GM18505 (cell line): Measurements from ENCODE around the gene ZNF57.
"Not testable (repeated sequence)": the region's sequence is repeated elsewhere in the genome, so short reads cannot be mapped to it uniquely, and the experiment has no call there.

Experiments used
- ATAC-seq: cut with Tn5 transposase; IDR thresholded peaks from one replicate; pipeline ENCODE4 v1.9.1; 2021; ENCODE audit not compliant: unreplicated experiment
- POLR2A ChIP-seq: IDR thresholded peaks from 4 replicates; pipeline ENCODE4 v1.6.1; 2011; ENCODE audit warnings: borderline replicate concordance; ENCODE audit not compliant: insufficient read depth, insufficient read length; ENCODE audit errors: extremely low read depth

ZNF57 gene

DNA sequence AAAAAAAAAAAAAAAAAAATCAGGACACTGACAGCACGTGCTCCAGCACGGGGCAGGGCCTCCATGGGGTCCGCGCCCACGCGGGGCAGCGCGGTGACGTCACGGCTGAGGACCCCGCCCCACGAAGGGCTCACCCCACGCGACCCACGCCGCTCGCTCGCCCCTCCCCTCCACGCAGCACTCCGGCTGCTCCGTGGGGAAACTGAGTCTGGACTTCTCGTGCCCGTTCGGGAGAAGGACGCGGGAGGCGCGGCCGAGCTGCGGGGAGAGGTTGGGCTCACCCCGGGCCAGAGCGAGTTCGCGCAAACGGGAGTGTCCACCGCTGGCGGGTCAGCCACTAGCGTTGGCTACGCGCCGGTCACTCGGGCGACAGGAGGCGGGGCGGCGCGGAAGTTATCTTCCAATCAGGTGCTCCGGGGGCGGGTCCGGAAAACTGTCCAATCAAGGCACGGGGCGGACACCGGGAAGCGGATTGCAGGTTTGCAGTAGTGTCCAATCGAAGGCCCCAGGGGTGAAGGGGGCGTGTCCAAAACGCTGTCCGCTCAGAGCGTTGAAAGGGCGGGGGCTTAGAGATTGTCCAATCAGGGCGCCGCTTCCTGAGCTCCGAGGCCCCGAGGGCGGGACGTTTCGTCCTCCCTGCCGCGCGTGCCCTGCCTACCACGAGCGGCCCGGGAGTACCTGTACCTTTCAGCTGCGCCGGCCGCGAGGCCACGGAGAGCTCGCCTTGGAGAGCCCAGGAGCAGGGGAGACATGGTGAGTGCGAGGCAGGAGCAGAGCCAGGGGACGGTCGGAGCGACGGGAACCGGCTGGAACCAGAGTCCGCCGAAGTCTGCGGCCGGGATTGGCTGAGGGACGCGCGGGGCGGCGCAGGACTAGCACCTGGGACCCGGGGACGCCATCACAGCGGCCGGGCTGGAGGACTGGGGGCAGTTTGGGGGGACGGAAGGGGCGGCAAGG is at the start of gene ZNF57:
Gene ZNF57, plus strand, starts transcription at position 633 of the 957 bp plus-strand sequence. Its CDS starts 118 bp downstream, at position 751.
- peak; percentile 89 for ATAC-seq
- TF ChIP-seq POLR2A = peak; percentile 66

DNA sequence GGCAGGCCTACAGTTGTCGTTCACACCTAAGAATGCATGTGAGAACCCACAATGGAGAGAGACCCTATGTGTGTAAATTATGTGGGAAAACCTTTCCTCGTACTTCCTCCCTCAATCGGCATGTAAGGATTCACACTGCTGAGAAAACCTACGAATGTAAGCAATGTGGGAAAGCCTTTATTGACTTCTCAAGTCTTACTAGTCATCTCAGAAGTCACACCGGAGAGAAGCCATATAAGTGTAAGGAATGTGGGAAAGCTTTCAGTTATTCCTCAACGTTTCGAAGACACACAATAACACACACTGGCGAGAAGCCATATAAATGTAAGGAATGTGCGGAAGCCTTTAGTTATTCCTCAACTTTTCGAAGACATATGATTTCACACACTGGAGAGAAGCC is 48.1 kb upstream of the ZNF57 start:
- ATAC-seq = no peak

DNA sequence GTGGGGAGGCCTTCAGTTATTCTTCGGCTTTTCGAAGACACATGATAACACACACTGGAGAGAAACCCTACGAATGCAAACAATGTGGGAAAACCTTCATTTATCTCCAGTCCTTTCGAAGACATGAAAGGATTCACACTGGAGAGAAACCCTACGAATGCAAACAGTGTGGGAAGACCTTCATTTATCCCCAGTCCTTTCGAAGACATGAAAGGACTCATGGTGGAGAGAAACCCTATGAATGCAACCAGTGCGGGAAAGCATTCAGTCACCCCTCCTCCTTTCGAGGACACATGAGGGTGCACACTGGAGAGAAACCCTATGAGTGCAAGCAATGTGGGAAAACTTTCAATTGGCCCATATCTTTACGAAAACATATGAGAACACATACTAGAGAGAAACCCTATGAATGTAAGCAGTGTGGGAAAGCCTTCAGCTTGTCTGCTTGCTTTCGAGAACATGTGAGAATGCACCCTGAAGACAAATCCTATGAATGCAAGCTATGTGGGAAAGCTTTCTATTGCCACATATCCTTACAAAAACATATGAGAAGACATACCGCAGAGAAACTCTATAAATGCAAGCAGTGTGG is 47.6 kb upstream of the ZNF57 start:
- no peak for ATAC-seq

More for the DNA sequence above, 48.1 kb upstream of the ZNF57 start:
- TF ChIP-seq POLR2A = no peak

DNA sequence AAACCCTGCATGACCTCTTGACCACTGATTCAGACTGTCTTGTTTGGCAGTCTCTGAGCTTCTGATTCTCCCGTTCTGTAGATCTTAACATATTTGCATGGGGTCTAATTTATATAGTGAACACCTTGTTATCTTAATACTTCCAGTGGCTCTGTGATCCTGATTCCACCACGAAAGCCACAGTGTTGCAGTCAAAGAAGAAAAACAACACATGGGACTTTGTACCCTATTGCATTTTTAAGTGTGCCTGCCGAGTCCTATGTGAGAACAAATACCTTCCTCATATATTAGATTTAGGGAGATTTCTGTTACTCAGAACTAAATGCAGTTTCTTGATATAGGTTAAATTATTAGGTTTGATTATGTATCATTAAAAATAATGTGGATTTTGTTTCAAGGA is 45.9 kb upstream of the ZNF57 start:
- no peak for TF ChIP-seq POLR2A
- ATAC-seq = no peak

More for the DNA sequence above, 47.6 kb upstream of the ZNF57 start:
- TF ChIP-seq POLR2A = no peak

DNA sequence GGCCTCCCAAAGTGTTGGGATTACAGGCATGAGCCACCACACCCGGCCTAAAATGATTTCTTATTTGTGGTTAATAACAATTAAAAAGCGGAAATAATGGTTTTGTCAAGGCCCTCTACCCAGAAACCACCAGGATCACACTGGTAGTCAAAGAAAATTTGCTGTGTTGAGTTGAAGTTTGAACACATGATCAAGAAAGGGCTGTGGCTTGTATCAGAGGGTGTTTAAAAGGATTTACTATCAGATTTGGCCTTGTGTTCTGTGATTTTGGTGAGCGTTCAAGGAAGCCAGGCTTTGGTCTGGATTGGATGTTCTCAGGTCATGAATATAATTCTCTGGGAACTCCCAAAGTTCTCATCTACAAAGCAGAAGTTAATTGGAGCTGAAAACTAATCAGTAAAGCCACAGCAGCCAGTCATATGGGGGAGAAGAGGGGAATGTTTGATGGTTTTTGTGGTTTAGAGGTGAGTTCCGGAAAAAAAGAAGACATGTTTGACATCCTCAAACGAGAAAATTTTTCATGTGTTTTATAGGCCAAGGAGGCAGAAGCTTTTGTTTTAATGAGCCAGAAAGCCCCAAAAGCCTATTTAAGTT is 44.2 kb upstream of the ZNF57 start:
- ATAC-seq = no peak
- TF ChIP-seq POLR2A = no peak

DNA sequence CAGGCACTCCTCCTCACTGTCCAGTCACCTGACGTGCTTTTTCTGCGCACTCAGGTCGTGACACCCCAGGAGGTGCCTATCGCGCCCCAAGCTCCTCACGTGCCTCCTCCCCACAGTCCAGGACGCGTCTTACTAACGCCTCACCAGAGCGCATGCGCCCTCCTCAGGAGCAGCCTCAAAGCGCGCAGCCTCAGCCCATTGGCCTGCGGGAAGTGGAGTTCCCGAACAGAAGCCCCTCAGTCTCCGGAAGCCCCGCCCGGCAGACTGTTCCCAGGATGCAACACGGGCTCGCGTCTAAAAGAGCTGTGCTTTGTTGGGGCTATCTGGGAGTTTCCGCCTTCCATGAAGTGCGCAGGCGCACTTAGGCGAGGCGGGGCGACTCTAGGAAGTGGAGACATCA is 41.9 kb upstream of the ZNF57 start:
- no peak for ATAC-seq
- TF ChIP-seq POLR2A = no peak

DNA sequence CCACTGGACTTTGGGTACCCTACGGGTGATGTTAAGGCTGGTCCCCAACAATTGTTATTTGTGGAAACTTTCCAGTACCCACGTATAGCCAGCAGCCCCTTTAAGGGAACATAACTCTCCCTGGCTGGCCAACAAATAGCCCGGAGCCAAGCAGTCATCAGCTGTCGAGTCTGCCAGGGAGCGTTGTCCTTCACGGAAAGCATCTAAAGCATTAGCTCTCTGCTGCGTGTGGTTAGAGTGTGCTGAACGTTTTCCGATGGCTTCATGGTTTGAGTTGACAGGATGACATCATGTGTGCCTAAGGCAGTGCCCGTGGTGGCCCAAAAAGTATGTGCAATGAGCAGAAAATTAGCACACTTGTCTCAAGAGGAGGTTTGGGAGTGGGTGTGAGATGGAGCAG is 36.9 kb upstream of the ZNF57 start:
- no peak for TF ChIP-seq POLR2A
- ATAC-seq = no peak

DNA sequence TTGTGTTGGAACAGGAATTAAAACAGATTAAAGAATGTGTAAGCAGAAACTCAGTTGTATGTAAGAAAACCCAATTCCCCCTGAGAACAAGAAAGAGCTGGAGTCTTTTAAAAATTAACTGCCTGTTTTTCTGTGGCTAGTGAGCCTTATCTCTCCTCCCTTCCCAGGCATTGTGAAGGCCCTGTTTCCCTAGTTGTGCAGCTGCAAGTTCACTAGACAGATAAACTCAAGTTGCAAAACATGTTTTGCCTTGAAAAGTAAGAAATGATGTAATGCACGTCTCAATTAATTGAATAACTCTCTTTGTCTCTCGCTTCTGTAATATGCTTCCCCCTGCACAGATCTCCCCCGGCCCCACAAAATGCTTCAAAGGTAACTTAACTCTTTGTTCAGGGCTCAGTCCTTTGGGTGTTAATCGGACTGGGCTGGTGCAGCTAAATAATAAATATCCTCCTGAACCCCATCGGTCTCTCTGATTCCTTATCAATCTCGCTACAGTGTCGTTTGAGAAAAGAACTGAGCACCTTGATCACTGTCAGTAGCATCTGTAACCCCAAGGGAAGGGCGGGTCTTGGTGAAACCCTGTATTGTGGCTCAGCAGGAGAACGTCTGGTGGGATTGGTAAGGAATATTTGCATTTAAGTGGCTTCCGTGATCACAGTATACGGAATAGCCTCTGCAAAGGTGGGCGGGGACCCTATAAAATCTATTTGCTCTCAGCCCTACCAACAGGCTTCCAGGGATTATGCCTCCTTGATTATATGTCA is 35.2 kb upstream of the ZNF57 start:
- no peak for ATAC-seq
- TF ChIP-seq POLR2A = no peak

DNA sequence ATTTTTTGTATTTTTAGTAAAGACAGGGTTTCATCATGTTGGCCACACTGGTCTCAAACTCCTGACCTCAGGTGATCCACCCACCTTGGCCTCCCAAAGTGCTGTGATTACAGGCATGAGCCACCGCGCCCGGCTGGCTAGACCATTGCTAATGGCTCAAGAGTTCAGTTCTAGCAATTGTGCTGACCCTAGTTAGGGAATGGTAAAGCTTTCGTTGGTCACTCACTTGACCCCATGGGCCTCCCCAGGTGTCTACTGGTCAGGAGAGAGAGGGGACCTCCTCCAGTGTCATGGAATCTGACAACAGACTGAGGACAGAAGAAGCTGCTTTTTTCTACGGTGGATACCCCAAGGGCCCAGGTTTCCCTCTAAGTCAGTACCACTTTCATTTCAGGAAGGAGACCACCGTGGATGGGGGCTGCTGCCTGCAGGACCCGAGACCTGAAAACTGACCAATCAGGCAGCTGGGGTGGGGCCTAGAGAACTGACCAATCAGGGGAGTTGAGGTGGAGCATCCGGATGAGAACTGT is 34.2 kb upstream of the ZNF57 start:
- no peak for ATAC-seq

DNA sequence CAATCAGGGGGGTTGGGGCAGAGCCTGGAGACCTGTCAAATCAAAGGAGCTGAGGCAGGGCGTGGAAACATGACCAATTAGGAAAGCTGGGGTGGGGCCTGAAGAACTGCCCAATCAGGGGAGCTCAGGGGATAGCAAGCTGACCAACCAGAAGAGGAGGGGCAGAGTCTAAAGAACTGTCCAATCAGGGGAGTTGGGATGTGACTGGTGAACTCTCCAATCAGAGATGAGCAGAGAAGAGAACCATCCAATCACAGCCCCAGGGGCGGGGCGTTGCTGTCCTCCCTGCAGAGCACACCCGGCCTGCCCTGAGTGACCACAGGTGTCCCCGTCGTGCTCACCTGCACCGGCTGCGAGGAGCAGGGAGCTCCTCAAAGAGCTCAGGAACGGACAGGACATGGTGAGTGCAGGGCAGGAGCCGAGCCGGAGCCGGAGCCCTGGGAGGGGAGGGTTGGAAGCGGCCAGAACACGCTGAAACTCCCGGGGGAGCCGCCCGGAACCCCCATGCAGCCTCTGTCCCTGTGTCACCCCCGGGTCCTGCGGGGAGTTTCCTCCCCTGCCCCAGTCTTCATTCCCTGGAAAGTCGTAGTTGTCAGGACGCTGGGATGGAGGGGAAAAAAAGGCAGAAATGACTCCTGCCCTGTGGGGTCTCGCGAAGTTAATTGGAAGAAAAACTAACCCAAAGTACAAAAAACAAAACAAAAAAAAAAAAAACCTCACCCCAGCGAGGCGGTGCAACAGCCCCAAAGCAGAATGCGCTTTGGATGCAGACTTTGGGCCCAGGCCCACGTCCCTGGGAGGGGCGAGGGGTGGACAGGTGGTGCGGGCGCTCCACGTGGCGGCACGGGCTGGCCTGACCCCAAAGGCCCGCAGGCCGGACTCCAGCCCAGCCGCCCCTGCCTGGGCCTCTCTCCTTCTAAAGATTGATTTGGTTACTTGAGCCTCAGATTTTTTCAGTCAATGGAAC is 33.4 kb upstream of the ZNF57 start, which contains the start of gene ZNF556:
Gene ZNF556, plus strand, starts transcription at position 311 of the 967 bp plus-strand sequence. Its CDS starts 87 bp downstream, at position 398.
- ATAC-seq = no peak
- no peak for TF ChIP-seq POLR2A

More for the DNA sequence above, 34.2 kb upstream of the ZNF57 start:
- TF ChIP-seq POLR2A = no peak

DNA sequence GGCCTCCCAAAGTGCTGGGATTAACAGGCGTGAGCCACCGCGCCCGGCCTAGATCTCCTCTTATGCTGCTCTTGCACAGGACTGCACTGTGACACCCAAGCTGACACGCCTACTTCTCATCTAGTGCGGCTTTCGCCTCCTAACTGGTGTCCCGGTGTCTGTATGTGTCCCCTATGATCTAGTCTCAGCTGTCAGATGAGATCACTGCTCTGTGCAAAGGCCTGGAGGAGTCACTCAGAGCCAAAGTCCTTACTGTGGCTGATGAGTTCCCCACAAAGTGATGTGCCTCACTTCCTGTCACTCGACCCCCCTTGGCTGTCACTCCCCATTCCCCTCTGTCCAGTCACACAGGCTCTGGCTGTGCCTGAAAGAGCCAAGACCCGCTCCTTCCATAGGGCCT is 31.1 kb upstream of the ZNF57 start:
- no peak for TF ChIP-seq POLR2A
- ATAC-seq = no peak

DNA sequence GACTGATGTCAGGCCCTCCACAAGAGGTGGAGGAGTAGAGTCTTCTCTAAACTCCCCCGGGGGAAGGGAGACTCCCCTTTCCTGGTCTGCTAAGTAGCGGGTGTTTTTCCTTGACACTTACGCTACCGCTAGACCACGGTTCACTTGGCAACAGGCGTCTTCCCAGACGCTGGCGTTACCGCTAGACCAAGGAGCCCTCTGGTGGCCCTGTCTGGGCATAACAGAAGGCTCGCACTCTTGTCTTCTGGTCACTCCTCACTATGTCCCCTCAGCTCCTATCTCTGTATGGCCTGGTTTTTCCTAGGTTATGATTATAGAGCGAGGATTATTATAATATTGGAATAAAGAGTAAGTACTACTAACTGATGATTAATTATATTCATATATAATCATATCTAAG is 28.6 kb upstream of the ZNF57 start:
- ATAC-seq = not testable (repeated sequence)
